IMR-90 (cell line): ENCODE measurements around the gene ADARB2. TPM values are rescaled to one million over a fixed set of nuclear protein-coding genes. Genes with fewer than 3 reads are reported as not detected.

ENCODE experiments used
- ATAC-seq: fragments of 200-7000 bp; cut with Tn5 transposase; 2 replicates; pipeline ENCODE4 v1.9.1; 2020; ENCODE audit warnings: low read depth, mild to moderate bottlenecking, moderate library complexity
- BruUV-seq: library from RNA; stranded (reverse); fragments of 400-500 nt; replicated peaks from 2 replicates; lab custom pipeline; 2021; lab: Mats Ljungman, UMichigan
- CTCF ChIA-PET: fragments of 300-600 bp; formaldehyde crosslinking; extraction: SDS; loops from one replicate; lab custom pipeline; 2021; ENCODE audit warnings: antibody characterized with exemption; lab: Yijun Ruan, JAX
- POLR2A ChIA-PET: fragments of 300-600 bp; sonication (Branson Sonifier 250); formaldehyde crosslinking; loops from one replicate; lab custom pipeline; 2022; ENCODE audit warnings: antibody characterized with exemption; ENCODE audit not compliant: unreplicated experiment; lab: Charles Lee
- DNase-seq: peaks from one replicate; pipeline ENCODE4 v3.0.0; 2013
- H2AFZ ChIP-seq: replicated peaks from 2 replicates; pipeline ENCODE3; 2013; ENCODE audit warnings: low read length, mild to moderate bottlenecking; ENCODE audit not compliant: poor library complexity
- H2AK5ac ChIP-seq: 2 replicates; pipeline ENCODE4 v1.6.1; 2013; ENCODE audit warnings: low read depth, low read length, inconsistent platforms
- H2AK9ac ChIP-seq: replicated peaks from 2 replicates; pipeline ENCODE3; 2013; ENCODE audit warnings: mild to moderate bottlenecking, low read depth, low read length, moderate library complexity; ENCODE audit not compliant: poor library complexity
- H2BK120ac ChIP-seq: 2 replicates; pipeline ENCODE4 v1.6.1; 2013; ENCODE audit warnings: low read depth, low read length, inconsistent platforms
- H2BK15ac ChIP-seq: 3 replicates; pipeline ENCODE4 v1.6.1; 2013; ENCODE audit warnings: low read depth, low read length, inconsistent platforms
- H2BK20ac ChIP-seq: 2 replicates; pipeline ENCODE4 v1.6.1; 2013; ENCODE audit warnings: low read depth, mild to moderate bottlenecking, inconsistent platforms, low read length, moderate library complexity
- H2BK5ac ChIP-seq: 2 replicates; pipeline ENCODE4 v1.6.1; 2013; ENCODE audit warnings: mild to moderate bottlenecking, low read depth, low read length, inconsistent platforms; ENCODE audit not compliant: poor library complexity, severe bottlenecking
- H3K14ac ChIP-seq: replicated peaks from 2 replicates; pipeline ENCODE4 v1.6.1; 2013; ENCODE audit warnings: low read depth, low read length, inconsistent platforms
- H3K18ac ChIP-seq: 2 replicates; pipeline ENCODE4 v1.6.1; 2013; ENCODE audit warnings: low read depth, low read length, control low read depth
- H3K23ac ChIP-seq: 2 replicates; pipeline ENCODE4 v1.6.1; 2013; ENCODE audit warnings: low read depth, low read length, inconsistent platforms
- H3K27ac ChIP-seq: 2 replicates; pipeline ENCODE4 v1.5.1; 2013; ENCODE audit warnings: mild to moderate bottlenecking, control low read depth, low read length; ENCODE audit not compliant: insufficient read depth
- H3K27me3 ChIP-seq: 2 replicates; pipeline ENCODE4 v1.6.1; 2013; ENCODE audit warnings: low read length; ENCODE audit not compliant: control insufficient read depth, insufficient read depth
- H3K36me3 ChIP-seq: 2 replicates; pipeline ENCODE4 v1.6.1; 2013; ENCODE audit warnings: low read length, mixed read lengths; ENCODE audit not compliant: control insufficient read depth, insufficient read depth
- H3K4ac ChIP-seq: 2 replicates; pipeline ENCODE4 v1.6.1; 2013; ENCODE audit warnings: low read depth, low read length, inconsistent platforms
- H3K4me1 ChIP-seq: 2 replicates; pipeline ENCODE4 v1.6.1; 2013; ENCODE audit warnings: low read length, mixed read lengths; ENCODE audit not compliant: control insufficient read depth, insufficient read depth
- H3K4me2 ChIP-seq: 2 replicates; pipeline ENCODE4 v1.6.1; 2013; ENCODE audit warnings: low read depth, mild to moderate bottlenecking, control low read depth, low read length, moderate library complexity
- H3K4me3 ChIP-seq: 2 replicates; pipeline ENCODE4 v1.5.1; 2013; ENCODE audit warnings: low read depth, mild to moderate bottlenecking, control low read depth, low read length, moderate library complexity; ENCODE audit not compliant: insufficient read depth
- H3K56ac ChIP-seq: 2 replicates; pipeline ENCODE4 v1.6.1; 2013; ENCODE audit warnings: low read length, inconsistent platforms; ENCODE audit not compliant: insufficient read depth; ENCODE audit errors: extremely low read depth
- H3K79me1 ChIP-seq, 2 experiments: 2 replicates each; pipeline ENCODE4 v1.6.1; 2013; ENCODE audit warnings: low read length in 2 of 2, inconsistent platforms in 1 of 2, low read depth in 1 of 2
- H3K9ac ChIP-seq: 2 replicates; pipeline ENCODE4 v1.6.1; 2013; ENCODE audit warnings: low read depth, low read length, control low read depth
- H3K9me1 ChIP-seq: 2 replicates; pipeline ENCODE4 v1.6.1; 2013; ENCODE audit warnings: low read length, inconsistent platforms; ENCODE audit not compliant: insufficient read depth
- H3K9me3 ChIP-seq: 2 replicates; pipeline ENCODE4 v1.6.1; 2013; ENCODE audit warnings: low read length; ENCODE audit not compliant: control insufficient read depth, insufficient read depth
- H4K20me1 ChIP-seq: 2 replicates; pipeline ENCODE4 v1.6.1; 2013; ENCODE audit warnings: low read length, inconsistent platforms; ENCODE audit not compliant: insufficient read depth
- H4K5ac ChIP-seq: 2 replicates; pipeline ENCODE4 v1.6.1; 2013; ENCODE audit warnings: mild to moderate bottlenecking, low read depth, low read length, control low read depth
- H4K8ac ChIP-seq, 2 experiments: 2 replicates each; pipeline ENCODE4 v1.6.1; 2013; ENCODE audit warnings: low read depth in 2 of 2, low read length in 2 of 2, control low read depth in 1 of 2, inconsistent platforms in 1 of 2
- H4K91ac ChIP-seq: 2 replicates; pipeline ENCODE4 v1.6.1; 2013; ENCODE audit warnings: low read depth, low read length, inconsistent platforms; ENCODE audit not compliant: insufficient read depth
- BHLHE40 ChIP-seq: fragments of 150-350 bp; IDR thresholded peaks from 2 replicates; pipeline ENCODE4 v1.6.1; 2016; ENCODE audit warnings: mild to moderate bottlenecking, low read depth, low read length
- CEBPB ChIP-seq: IDR thresholded peaks from 2 replicates; pipeline ENCODE4 v1.6.1; 2012; ENCODE audit warnings: low read depth, low read length, improper control_type of control experiment
- CHD1 ChIP-seq: IDR thresholded peaks from 2 replicates; pipeline ENCODE4 v1.6.1; 2012; ENCODE audit warnings: low read depth, low read length, improper control_type of control experiment
- FOS ChIP-seq: fragments of 150-350 bp; IDR thresholded peaks from 2 replicates; pipeline ENCODE4 v1.6.1; 2016; ENCODE audit warnings: low read depth, low read length
- MAFK ChIP-seq: IDR thresholded peaks from 2 replicates; pipeline ENCODE4 v1.6.1; 2012; ENCODE audit warnings: low read depth, low read length, improper control_type of control experiment
- MAZ ChIP-seq: IDR thresholded peaks from 2 replicates; pipeline ENCODE4 v1.6.1; 2012; ENCODE audit warnings: low read depth, mild to moderate bottlenecking, low read length, improper control_type of control experiment, moderate library complexity, borderline replicate concordance
- MXI1 ChIP-seq: IDR thresholded peaks from 2 replicates; pipeline ENCODE4 v1.6.1; 2012; ENCODE audit warnings: low read depth, mild to moderate bottlenecking, low read length, moderate library complexity, borderline replicate concordance
- NFE2L2 ChIP-seq: fragments of 150-350 bp; IDR thresholded peaks from 2 replicates; pipeline ENCODE4 v1.6.1; 2016; ENCODE audit warnings: low read depth, mild to moderate bottlenecking, low read length
- POLR2A ChIP-seq: IDR thresholded peaks from 2 replicates; pipeline ENCODE4 v1.6.1; 2012; ENCODE audit warnings: mild to moderate bottlenecking, low read depth, low read length
- RAD21 ChIP-seq: IDR thresholded peaks from 2 replicates; pipeline ENCODE4 v1.6.1; 2012; ENCODE audit warnings: low read length, improper control_type of control experiment
- RCOR1 ChIP-seq: IDR thresholded peaks from 2 replicates; pipeline ENCODE4 v1.6.1; 2012; ENCODE audit warnings: mild to moderate bottlenecking, low read length, improper control_type of control experiment; ENCODE audit not compliant: insufficient replicate concordance
- RFX5 ChIP-seq: IDR thresholded peaks from 2 replicates; pipeline ENCODE4 v1.8.0; 2012; ENCODE audit warnings: low read depth, mild to moderate bottlenecking, low read length, moderate library complexity
- WGBS, 2 experiments: methylation state at CpG; one replicate each; pipeline versions ENCODE4 v1.1.5 to v1.1.7; 2013; ENCODE audit warnings: missing lambda C conversion rate in 2 of 2; ENCODE audit not compliant: insufficient read length in 1 of 2; ENCODE audit errors: extremely low coverage in 2 of 2; 5-methylcytosine and 5-hydroxymethylcytosine counted together
- dilution Hi-C: fragments of 300-500 bp; cut with HindIII; formaldehyde crosslinking; loops from one replicate; pipeline ENCODE4 v1.14.3; 2018; ENCODE audit warnings: low sequenced_read_pairs; ENCODE audit not compliant: unreplicated experiment
- in situ Hi-C: fragments of 300-500 bp; cut with MboI; formaldehyde crosslinking; loops from 3 replicates; pipeline ENCODE4 v1.14.3; 2019; ENCODE audit warnings: low sequenced_read_pairs, inconsistent platforms, mixed read lengths
- intact Hi-C: fragments of 100-400 bp; cut with micrococcal nuclease; formaldehyde crosslinking; loops from 2 replicates; pipeline ENCODE4 v1.10.0; 2022
- polyA plus RNA-seq, 3 experiments: library from polyadenylated mRNA; depleted of rRNA; stranded (reverse); fragments of >200 nt; gene quantifications; 2 replicates each; pipeline ENCODE4 v1.2.3, GENCODE V29; 2012; ENCODE audit warnings: low replicate concordance in 1 of 3
- total RNA-seq: library from RNA; depleted of rRNA; stranded (reverse); fragments of >200 nt; gene quantifications from 2 replicates; pipeline ENCODE4 v1.2.3, GENCODE V29; 2012
- TF ChIP-seq, protein P1 (sequence below): fragments of 150-350 bp; IDR thresholded peaks from 2 replicates; pipeline ENCODE4 v1.6.1; 2016; ENCODE audit warnings: low read depth, mild to moderate bottlenecking, low read length, moderate library complexity, borderline replicate concordance
- TF ChIP-seq, protein P2 (sequence below): fragments of 150-350 bp; IDR thresholded peaks from 2 replicates; pipeline ENCODE4 v1.6.1; 2017; ENCODE audit warnings: mild to moderate bottlenecking, antibody characterized with exemption, low read length, low read depth
- TF ChIP-seq, protein P3 (sequence below): conservative IDR thresholded peaks from 2 replicates; pipeline ENCODE4 v1.5.1; 2012; ENCODE audit warnings: mild to moderate bottlenecking, low read depth, low read length, improper control_type of control experiment

Gene ADARB2
- total and polyA plus RNA-seq, 2 of the 4 experiments (the other 2 are of a cell fraction), result not detected

DNA sequence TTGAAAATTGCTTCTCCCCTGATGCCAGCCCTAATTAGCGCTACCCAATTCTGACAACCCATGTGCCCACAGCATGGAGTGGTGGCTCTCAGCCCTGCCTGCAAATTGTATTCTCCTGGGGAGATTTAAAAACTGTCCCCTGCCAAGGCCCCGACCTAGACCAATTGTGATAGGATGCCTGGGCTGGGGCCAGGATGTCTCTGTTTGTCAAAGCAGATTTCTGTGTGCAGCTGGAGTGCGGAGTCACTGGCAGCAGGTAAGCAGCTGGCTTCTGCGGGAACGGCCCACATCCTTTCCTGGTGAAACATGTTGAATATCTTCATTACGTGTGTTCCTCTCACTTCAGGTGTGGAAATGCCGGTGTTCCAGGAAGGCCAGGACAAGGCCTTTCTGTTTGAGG lies 442.6 kb downstream of the ADARB2 start:
- CTCF ChIA-PET, result no interaction called here
- Histone ChIP-seq H3K4me1 (no peaks in the 10 kb centered on the region), H2BK20ac (no peak overlapping the region), H2BK15ac (no peak overlapping the region), H4K5ac (no peak overlapping the region), H3K9ac (no peak overlapping the region), H4K8ac (no peak overlapping the region), H3K9me3 (peaks cover 48% of the 10 kb centered on the region), H2BK120ac (no peak overlapping the region), H3K79me1 (no peaks in the 10 kb centered on the region), H2BK5ac (no peak overlapping the region), H2AK5ac (no peak overlapping the region), H3K9me1 (no peaks in the 10 kb centered on the region), H3K18ac (no peak overlapping the region), H3K4me3 (no peak overlapping the region), H3K4ac (no peak overlapping the region), H3K27me3 (no peaks in the 10 kb centered on the region), H4K91ac (no peak overlapping the region), H4K20me1 (no peaks in the 10 kb centered on the region), H3K56ac (no peak overlapping the region), H3K36me3 (no peaks in the 10 kb centered on the region), H2AK9ac (no peak overlapping the region), H3K4me2 (no peak overlapping the region), H3K27ac (no peak overlapping the region), H3K14ac (no peak overlapping the region), H2AFZ (no peak overlapping the region), H3K23ac (no peak overlapping the region)
- TF ChIP-seq NFE2L2 (no peak), MAFK (no peak), MAZ (no peak), CEBPB (no peak), BHLHE40 (no peak), FOS (no peak), CHD1 (no peak), RFX5 (no peak), RCOR1 (no peak), RAD21 (no peak), POLR2A (no peak), MXI1 (no peak)
- TF ChIP-seq, protein P1, sequence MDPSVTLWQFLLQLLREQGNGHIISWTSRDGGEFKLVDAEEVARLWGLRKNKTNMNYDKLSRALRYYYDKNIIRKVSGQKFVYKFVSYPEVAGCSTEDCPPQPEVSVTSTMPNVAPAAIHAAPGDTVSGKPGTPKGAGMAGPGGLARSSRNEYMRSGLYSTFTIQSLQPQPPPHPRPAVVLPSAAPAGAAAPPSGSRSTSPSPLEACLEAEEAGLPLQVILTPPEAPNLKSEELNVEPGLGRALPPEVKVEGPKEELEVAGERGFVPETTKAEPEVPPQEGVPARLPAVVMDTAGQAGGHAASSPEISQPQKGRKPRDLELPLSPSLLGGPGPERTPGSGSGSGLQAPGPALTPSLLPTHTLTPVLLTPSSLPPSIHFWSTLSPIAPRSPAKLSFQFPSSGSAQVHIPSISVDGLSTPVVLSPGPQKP, result no peak
- TF ChIP-seq, protein P2, sequence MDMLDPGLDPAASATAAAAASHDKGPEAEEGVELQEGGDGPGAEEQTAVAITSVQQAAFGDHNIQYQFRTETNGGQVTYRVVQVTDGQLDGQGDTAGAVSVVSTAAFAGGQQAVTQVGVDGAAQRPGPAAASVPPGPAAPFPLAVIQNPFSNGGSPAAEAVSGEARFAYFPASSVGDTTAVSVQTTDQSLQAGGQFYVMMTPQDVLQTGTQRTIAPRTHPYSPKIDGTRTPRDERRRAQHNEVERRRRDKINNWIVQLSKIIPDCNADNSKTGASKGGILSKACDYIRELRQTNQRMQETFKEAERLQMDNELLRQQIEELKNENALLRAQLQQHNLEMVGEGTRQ, result no peak
- TF ChIP-seq, protein P3, sequence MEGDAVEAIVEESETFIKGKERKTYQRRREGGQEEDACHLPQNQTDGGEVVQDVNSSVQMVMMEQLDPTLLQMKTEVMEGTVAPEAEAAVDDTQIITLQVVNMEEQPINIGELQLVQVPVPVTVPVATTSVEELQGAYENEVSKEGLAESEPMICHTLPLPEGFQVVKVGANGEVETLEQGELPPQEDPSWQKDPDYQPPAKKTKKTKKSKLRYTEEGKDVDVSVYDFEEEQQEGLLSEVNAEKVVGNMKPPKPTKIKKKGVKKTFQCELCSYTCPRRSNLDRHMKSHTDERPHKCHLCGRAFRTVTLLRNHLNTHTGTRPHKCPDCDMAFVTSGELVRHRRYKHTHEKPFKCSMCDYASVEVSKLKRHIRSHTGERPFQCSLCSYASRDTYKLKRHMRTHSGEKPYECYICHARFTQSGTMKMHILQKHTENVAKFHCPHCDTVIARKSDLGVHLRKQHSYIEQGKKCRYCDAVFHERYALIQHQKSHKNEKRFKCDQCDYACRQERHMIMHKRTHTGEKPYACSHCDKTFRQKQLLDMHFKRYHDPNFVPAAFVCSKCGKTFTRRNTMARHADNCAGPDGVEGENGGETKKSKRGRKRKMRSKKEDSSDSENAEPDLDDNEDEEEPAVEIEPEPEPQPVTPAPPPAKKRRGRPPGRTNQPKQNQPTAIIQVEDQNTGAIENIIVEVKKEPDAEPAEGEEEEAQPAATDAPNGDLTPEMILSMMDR, result no peak
- POLR2A ChIA-PET, result no interaction called here
- ATAC-seq (no peak), DNase-seq (no peak)
- 47% methylated on average over 2 of the region's 7 CpGs; no CpG with 5 or more reads in 1 of the 2 experiments for WGBS, 2 experiments
- intact Hi-C loops, result no loop called here
- dilution Hi-C loops, result no loop called here
- BruUV-seq, result no TSS peak
- in situ Hi-C loops, result no loop called here
